Esophagus squamous epithelium (tissue), 5 donors: ENCODE measurements around the gene ZIC2. TPM values are rescaled to one million over a fixed set of nuclear protein-coding genes. Genes with fewer than 3 reads are reported as not detected.
A peak's percentile ranks its signal among the peaks of the same experiment; 100 is the strongest.

Source experiments
- DNase-seq: peaks from one replicate; lab custom pipeline; 2025; lab: John Stamatoyannopoulos, UW
- H3K27ac ChIP-seq, 4 donors: fragments of 200-600 bp; sonication (generic); one replicate each; pipeline ENCODE4 v1.5.1; 2016 to 2019; ENCODE audit warnings: mild to moderate bottlenecking in 1 of 4
- H3K27me3 ChIP-seq, 4 donors: fragments of 200-600 bp; sonication (generic); 1 replicate in 3 of 4; 2 replicates in 1 of 4; pipeline versions ENCODE4 v1.5.1 to v1.6.0; 2017 to 2021; ENCODE audit warnings: antibody characterized with exemption in 1 of 4
- H3K36me3 ChIP-seq, 3 donors: fragments of 200-600 bp; sonication (generic); one replicate each; pipeline ENCODE4 v1.5.1; 2016 to 2019
- H3K4me1 ChIP-seq, 3 donors: fragments of 200-600 bp; sonication (generic); one replicate each; pipeline ENCODE4 v1.5.1; 2017 to 2019
- H3K4me3 ChIP-seq, 4 donors: fragments of 200-600 bp; sonication (generic); 1 replicate in 3 of 4; 2 replicates in 1 of 4; pipeline ENCODE4 v1.5.1; 2016 to 2019; ENCODE audit warnings: mild to moderate bottlenecking in 2 of 4, moderate library complexity in 1 of 4
- H3K9me3 ChIP-seq, 3 donors: fragments of 200-600 bp; sonication (generic); one replicate each; pipeline ENCODE4 v1.5.1; 2016 to 2019
- POLR2A ChIP-seq, 4 donors: fragments of 450-650 bp; IDR thresholded peaks; one replicate each; pipeline ENCODE4 v1.6.1; 2017; ENCODE audit warnings: antibody characterized with exemption in 4 of 4, mild to moderate bottlenecking in 4 of 4, moderate library complexity in 3 of 4
- WGBS, 2 donors: methylation state at CpG; one replicate each; pipeline ENCODE4 v1.1.5; 2018; 5-methylcytosine and 5-hydroxymethylcytosine counted together
- intact Hi-C: fragments of 100-400 bp; cut with DNase I; formaldehyde crosslinking; loops from one replicate; pipeline ENCODE4 v1.15.0; 2022
- total RNA-seq, 4 donors: library from RNA; depleted of rRNA; stranded (reverse); fragments of >200 nt; gene quantifications; one replicate each; pipeline ENCODE4 v1.1.0, GENCODE V29; 2016
- TF ChIP-seq, protein P1 (sequence below), 6 experiments: fragments of 450-650 bp in 4 of 6; fragments of 200-600 bp in 2 of 6; sonication (generic) in 2 of 6; IDR thresholded peaks; one replicate each; pipeline ENCODE4 v1.5.1; 2016 to 2019; ENCODE audit warnings: antibody characterized with exemption in 6 of 6, mild to moderate bottlenecking in 4 of 6, moderate library complexity in 4 of 6
- donor health status: DM: yes; HTN: yes; CAD: no.

The ZIC2 gene
- total RNA-seq, 4 donors from 2014 or later, result under 0.01 TPM; not detected in 3

- WGBS, 2 donors, result 5 to 23% methylated on average over 19 to 23 of the region's 49 CpGs
- no peaks in the 10 kb centered on the region for H3K9me3 ChIP-seq
- peaks cover 36 to 100% (median 65%) of the 10 kb centered on the region in 4 donors for H3K27me3 ChIP-seq
- peaks cover 20 to 44% (median 30%) of the 10 kb centered on the region in 3 donors for H3K4me1 ChIP-seq
- intact Hi-C loops, result no loop called here
- TF ChIP-seq, protein P1, sequence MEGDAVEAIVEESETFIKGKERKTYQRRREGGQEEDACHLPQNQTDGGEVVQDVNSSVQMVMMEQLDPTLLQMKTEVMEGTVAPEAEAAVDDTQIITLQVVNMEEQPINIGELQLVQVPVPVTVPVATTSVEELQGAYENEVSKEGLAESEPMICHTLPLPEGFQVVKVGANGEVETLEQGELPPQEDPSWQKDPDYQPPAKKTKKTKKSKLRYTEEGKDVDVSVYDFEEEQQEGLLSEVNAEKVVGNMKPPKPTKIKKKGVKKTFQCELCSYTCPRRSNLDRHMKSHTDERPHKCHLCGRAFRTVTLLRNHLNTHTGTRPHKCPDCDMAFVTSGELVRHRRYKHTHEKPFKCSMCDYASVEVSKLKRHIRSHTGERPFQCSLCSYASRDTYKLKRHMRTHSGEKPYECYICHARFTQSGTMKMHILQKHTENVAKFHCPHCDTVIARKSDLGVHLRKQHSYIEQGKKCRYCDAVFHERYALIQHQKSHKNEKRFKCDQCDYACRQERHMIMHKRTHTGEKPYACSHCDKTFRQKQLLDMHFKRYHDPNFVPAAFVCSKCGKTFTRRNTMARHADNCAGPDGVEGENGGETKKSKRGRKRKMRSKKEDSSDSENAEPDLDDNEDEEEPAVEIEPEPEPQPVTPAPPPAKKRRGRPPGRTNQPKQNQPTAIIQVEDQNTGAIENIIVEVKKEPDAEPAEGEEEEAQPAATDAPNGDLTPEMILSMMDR (IDR thresholded peaks at IDR 0.05), result no peak
- no peak for TF ChIP-seq POLR2A (IDR thresholded peaks at IDR 0.05)
- no peak for DNase-seq
- H3K4me3 ChIP-seq, result peak overlapping the region in 2 of 4 donors; percentile 22 to 37
- H3K36me3 ChIP-seq, result no peaks in the 10 kb centered on the region
- H3K27ac ChIP-seq, result no peak overlapping the region
Observed at GRCh38 chr13:99959540-99960230, 21.9 kb upstream of the ZIC2 start.

DNA sequence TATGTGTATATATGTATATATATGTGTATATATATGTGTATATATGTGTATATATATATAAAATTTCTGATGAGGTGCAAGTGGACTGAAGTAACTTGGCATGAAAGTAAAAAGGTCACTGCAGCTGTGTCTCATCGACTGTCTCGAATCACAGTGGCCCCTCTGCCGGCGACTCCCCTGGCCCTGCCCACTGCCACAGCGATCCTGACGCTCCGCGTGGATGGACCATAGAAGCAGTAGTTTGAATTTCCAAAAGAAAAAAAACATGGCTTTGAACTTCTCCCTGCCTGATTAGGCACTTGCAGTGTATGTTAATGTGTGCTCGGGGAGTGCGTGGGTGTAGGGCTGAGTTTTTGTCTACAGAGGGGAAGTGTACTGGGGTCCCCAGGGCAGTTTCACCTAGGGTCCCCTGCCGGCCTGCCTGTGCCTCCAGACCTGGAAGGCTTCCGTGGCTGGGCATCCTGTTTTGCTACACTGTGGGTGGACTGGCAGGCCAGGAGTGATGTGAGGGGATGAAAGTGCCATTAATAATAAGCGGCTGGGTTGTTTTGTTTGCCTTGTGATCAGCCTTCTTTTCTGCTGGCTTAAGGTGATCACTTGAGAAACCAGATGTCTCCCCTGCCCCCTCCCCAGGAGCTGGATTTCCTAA lies 20.8 kb upstream of the ZIC2 start:
- H3K9me3 ChIP-seq, result no peaks in the 10 kb centered on the region
- no peak overlapping the region for H3K4me3 ChIP-seq
- DNase-seq, result no peak
- TF ChIP-seq, protein P1 (IDR thresholded peaks at IDR 0.05), result no peak
- no peak for TF ChIP-seq POLR2A (IDR thresholded peaks at IDR 0.05)
- H3K36me3 ChIP-seq, result no peaks in the 10 kb centered on the region
- WGBS, 2 donors, result 16 to 22% methylated on average over 12 to 13 of the region's 13 CpGs
- H3K4me1 ChIP-seq, result peaks cover 19 to 40% (median 27%) of the 10 kb centered on the region in 3 donors
- intact Hi-C loops, result no loop called here
- H3K27me3 ChIP-seq, result peaks cover 35 to 100% (median 63%) of the 10 kb centered on the region in 4 donors
- no peak overlapping the region for H3K27ac ChIP-seq

GRCh38 chr13:99961636-99962035 lies 19.9 kb upstream of the ZIC2 start:
- DNase-seq, result no peak

GRCh38 chr13:99962242-99962641 lies 19.3 kb upstream of the ZIC2 start:
- Histone ChIP-seq H3K27me3 (peaks cover 20 to 100% (median 54%) of the 10 kb centered on the region in 4 donors), H3K4me3 (no peak overlapping the region), H3K27ac (no peak overlapping the region), H3K4me1 (peaks cover 4 to 26% (median 13%) of the 10 kb centered on the region in 3 donors), H3K9me3 (no peaks in the 10 kb centered on the region), H3K36me3 (no peaks in the 10 kb centered on the region)
- WGBS, 2 donors, result 36 to 39% methylated on average over 1 of the region's 1 CpG
- TF ChIP-seq POLR2A (IDR thresholded peaks at IDR 0.05), result no peak
- no peak for DNase-seq
- intact Hi-C loops, result no loop called here

More at GRCh38 chr13:99961636-99962035, 19.9 kb upstream of the ZIC2 start:
- intact Hi-C loops, result no loop called here
- WGBS, 2 donors, result 61% methylated on average over 8 of the region's 8 CpGs
- H3K4me1 ChIP-seq, result peaks cover 10 to 32% (median 19%) of the 10 kb centered on the region in 3 donors
- no peaks in the 10 kb centered on the region for H3K36me3 ChIP-seq
- no peaks in the 10 kb centered on the region for H3K9me3 ChIP-seq
- no peak for TF ChIP-seq POLR2A (IDR thresholded peaks at IDR 0.05)
- TF ChIP-seq, protein P1 (IDR thresholded peaks at IDR 0.05), result no peak
- H3K27me3 ChIP-seq, result peaks cover 26 to 100% (median 57%) of the 10 kb centered on the region in 4 donors
- no peak overlapping the region for H3K4me3 ChIP-seq
- H3K27ac ChIP-seq, result no peak overlapping the region

DNA sequence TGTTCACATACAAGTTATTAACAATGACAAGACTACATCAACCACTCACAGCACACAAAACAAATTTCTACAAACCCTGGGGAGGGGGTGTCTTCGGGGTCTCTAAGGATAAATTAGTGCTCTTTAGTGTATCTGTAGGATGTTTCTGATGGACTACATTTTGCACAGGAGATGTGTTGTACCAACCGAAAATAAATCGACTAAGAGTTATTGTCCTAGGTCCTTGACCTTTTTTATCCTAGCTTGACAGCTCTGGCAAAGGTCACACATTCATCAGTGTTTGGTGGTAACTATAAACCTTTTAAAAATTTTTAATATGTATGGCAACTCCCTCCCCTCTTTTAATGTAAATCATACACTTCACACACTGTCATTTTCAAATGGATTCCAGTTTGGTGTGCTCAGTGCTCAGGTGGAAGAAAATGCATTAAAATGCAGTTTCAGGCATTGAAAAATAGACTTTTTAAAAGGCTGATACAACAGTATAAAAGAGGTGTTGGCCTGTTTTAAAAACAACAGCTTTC lies 17.7 kb upstream of the ZIC2 start:
- Histone ChIP-seq H3K27ac (no peak overlapping the region), H3K4me1 (peaks cover 7 to 27% (median 15%) of the 10 kb centered on the region in 3 donors), H3K27me3 (peaks cover 16 to 100% (median 52%) of the 10 kb centered on the region in 4 donors), H3K4me3 (no peak overlapping the region), H3K36me3 (no peaks in the 10 kb centered on the region), H3K9me3 (no peaks in the 10 kb centered on the region)
- intact Hi-C loops, result no loop called here
- DNase-seq, result no peak
- 48 to 55% methylated on average over 3 of the region's 3 CpGs for WGBS, 2 donors
- TF ChIP-seq, protein P1 (IDR thresholded peaks at IDR 0.05), result no peak
- TF ChIP-seq POLR2A (IDR thresholded peaks at IDR 0.05), result no peak
